Measurements from ENCODE around the gene FUT8.

Gene FUT8

GRCh38 chr14:65412032-65412846 lies at the start of gene FUT8:
Gene FUT8 (plus strand): TSS chr14:65412730. CDS start chr14:65561564, 148,834 bp downstream.
- DNase-seq: peak; percentile 97

DNA sequence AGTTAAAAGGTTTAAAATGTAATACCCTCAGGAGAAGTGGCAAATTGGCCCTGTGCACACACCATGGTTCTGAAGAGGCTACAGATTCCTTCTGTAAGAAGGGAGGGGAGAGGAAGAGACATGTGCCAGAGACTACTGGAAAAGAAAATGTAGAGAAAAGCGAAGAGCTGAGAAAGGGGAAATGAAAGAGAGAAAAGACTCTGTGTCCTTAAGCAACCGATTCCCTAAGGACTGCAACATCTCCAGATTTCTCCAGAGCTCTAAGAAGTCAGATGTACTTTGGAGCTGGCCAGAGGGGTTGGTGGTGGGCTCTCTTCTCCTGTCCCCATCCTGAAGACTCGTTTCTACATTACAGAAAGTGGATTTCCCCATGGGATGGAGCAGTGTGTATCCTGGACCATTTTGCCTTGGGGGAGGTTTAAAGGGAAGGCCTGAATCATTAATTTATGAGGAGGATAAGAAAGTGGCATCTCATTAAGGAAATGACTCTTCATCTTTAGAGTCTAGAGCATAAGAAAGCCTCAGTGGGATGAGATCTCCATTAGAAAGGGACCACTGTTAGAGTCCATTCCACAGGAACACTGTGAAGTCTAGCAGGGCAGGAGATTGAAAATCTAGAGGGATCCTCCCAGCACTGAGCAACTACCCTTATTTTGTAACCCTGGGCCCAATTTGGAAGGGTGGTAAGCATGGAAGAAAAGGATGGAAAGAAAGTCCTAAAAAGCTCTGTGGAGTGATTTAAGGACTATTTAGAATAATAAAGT lies 45.5 kb upstream of the FUT8 start:
- no peak for DNase-seq

DNA sequence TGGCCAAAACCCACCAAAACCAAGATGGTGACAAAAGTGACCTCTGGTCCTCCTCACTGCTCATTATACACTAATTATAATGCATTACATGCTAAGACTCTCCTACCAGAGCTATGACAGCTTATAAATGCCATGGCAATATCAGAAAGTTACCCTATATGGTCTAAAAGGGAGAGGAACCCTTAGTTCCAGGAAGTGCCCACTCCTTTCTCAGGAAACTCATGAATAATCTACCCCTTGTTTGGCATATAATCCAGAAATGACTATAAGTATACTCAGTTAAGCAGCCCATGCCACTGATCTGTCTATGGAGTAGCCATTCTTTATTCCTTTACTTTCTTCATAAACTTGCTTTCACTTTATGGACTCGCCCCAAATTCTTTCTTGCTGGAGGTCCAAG lies 43.0 kb upstream of the FUT8 start:
- DNase-seq: no peak

- no peak for DNase-seq
Observed at GRCh38 chr14:65370801-65371248, 41.7 kb upstream of the FUT8 start.

DNA sequence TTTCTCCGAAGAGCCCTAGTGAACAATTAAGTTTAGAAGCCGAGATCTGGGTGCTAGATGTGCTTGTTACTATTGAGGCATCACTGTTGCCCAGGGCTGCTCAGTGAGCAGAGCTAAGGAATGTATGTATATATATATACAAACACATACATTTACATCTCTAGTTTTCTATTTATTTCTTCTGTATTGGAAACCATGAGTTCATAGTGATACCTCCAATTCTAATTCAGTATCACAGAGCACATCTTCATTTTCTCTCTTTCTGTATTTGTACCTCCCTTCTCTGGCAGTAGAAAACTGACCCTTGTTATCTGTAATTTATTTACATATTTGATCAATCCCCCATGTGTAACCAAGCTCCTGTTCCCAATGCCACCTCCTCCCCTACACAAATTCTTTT lies 40.7 kb upstream of the FUT8 start:
- DNase-seq: no peak

DNA sequence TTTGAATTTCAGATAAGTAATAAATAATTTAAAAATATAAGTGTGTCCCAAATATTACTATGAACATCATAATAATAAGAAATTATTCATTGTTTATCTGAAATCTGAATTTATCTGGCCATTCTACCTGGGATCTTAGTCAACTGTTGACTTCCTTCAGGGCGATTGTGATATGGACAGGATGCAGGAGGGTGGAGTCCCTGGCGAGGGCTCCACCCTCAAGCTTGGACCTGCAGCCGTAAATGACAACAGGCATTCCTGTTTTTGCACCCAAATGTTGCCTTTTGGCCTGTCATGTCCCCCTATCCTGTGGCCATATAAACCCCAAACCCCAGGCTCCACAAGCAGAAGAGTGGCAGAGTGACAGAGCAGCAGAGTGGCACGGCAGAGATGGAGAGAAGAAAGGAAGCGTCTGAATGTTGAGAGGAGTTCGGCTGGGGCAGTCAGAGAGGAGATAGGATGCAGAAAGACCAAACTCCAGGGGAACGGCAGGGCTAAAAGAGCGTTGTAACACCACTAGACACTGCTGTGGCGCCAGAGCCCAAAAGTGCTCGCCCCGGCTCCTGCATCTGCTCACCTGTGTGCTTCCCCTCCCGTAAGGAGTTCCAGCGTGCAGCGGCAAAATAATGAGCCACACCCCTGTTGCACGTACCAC lies 39.4 kb upstream of the FUT8 start:
- no peak for DNase-seq

GRCh38 chr14:65373671-65374039 lies 38.9 kb upstream of the FUT8 start:
- DNase-seq: no peak

GRCh38 chr14:65377576-65377975 lies 35.0 kb upstream of the FUT8 start:
- no peak for DNase-seq

DNA sequence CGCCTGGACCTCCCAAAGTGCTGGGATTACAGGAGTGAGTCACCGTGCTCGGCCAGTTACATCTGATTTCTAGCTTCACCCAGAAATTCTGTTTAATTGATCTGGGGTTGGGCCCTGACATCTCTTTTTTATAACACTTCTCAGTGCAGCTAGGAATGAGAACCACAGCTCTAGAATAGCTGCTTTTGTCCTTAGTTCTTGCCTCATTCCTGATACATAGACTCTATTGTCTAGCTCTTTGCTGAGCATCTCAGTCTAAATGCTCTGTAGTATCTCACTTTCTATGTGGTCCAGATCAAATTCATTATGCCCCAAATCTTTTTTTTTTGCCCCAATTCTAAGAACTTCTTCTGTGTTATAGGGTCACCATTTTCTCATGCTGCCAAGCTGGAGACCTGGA lies 29.9 kb upstream of the FUT8 start:
- DNase-seq: no peak

GRCh38 chr14:65387171-65387570 lies 25.4 kb upstream of the FUT8 start:
- DNase-seq: no peak

DNA sequence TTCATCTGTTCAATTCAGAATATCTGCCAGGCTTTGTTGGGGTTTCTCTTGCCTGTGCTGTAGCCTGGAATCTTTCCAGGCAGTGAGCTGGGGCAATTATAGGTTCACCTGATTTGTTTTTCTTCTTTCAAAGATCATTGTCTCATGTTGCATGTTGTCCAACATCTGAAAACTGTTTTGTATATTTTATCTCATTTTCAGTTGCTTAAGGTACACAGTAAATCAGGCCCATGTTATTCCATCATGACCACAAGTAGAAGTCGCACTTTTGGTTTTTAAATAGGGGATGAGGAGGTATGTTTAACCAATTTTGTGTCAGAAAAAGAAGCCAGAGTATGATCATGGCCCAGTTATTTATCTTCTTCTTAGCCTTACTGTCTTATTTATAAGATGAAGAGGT lies 24.9 kb upstream of the FUT8 start:
- DNase-seq: no peak

GRCh38 chr14:65392296-65392695 lies 20.2 kb upstream of the FUT8 start:
- no peak for DNase-seq

DNA sequence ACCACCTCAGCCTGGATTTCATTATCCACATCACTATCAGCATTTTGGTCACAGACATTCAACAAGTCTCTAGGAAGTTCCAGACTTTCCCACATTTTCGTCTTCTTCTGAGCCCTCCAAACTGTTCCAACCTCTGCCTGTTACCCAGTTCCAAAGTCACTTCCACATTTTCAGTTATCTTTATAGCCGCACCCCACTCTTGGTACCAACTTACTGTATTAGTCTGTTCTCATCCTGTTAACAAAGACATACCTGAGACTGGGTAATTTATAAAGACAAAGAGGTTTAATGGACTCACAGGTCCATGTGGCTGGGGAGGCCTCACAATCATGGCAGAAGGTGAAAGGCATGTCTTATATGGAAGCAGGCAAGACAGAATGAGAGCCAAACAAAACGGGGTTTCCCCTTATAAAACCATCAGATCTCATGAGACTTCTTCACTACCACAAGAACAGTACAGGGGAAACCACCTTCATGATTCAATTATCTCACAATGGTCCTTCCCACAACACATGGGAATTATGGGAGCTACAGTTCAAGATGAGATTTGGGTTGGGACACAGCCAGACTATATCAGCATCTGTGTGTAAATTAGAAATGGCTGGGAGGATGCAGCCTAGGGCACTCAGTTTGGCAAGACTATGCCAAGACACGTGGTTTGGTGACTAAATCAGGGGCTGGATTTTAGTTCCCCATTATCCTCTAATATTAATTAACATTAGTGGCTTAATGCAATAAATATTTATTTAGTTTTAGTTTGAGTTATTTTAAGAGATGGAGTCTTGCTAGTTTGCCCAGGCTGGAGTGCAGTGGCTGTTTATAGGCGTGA lies 16.2 kb upstream of the FUT8 start:
- DNase-seq: no peak

DNA sequence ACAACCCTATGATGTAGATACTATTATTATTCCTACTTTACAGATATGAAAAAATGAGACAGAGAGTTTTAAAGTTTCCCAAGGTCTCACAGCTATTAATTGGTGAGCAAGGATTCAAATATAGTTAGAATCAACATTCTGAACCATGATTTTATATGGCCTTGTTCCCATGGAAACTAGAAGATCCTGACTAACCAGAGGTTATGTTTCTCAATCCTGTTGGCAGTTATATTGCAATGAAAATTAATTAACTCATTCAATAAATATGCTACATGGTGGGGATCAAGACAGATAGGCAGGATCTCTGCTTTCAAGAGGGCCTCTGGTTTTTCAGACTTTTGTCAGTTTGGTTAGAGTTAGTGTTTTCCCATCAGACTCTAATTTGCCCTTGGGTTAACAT lies 9.3 kb upstream of the FUT8 start:
- DNase-seq: no peak

DNA sequence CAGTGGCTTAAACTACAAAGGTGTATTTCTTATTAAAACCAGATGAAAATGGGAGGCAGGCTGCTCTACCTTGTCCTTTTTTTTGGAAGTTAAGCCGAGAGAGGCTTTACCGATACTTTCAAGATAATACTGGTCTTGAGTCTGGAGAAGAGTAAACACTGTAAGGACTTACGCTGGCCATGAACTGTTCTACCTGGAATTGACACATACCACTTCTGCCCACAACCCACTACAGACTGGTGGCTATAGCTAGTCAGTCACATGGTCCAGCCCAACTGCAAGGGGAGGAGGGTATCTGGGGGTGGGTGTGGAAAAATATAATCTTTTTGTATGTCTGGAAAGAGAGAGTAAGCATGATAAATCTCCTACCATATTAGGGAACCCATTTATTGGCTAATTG lies 4.4 kb upstream of the FUT8 start:
- no peak for DNase-seq

- no peak for DNase-seq
Observed at GRCh38 chr14:65410640-65411039, 1.9 kb upstream of the FUT8 start.

DNA sequence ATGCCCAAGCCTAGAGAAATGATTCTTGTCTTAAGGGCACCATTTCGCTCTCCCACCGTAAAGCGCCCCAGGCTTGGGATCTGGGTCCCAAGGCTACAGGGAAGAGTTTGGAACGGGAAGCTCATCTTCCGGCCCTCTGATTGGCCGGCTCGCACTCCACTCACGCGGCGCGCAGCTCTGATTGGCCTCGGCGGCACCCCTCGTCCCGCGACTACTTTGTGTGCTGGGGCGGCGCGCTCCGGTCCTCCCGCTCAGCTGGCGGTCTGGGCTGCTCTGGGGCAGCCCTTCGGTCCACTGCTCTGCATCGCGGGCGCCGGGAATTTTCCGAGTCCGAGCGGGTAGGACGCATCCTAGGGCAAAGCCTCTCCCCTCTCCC lies 886 bp upstream of the FUT8 start:
- DNase-seq: peak; percentile 93

GRCh38 chr14:65412856-65413738 lies 567 bp downstream of the FUT8 start:
- DNase-seq: peak; percentile 59

DNA sequence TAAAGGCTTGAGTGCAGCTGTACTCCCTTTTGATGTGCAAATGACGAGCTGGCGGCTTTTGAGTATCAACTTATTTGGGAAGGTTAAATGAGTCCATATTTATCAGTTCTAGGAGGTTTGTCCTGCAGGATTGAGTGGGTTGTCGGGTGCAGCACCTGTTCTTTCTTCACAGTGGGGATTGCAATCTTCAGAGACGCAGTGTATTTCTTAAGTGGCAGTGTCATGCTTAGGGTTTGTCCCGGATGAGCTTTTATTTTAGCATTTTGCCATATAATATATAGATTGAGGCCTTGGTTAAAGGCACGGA lies 1.2 kb downstream of the FUT8 start:
- DNase-seq: no peak

GRCh38 chr14:65414961-65415589 lies 2.5 kb downstream of the FUT8 start:
- DNase-seq: no peak

- DNase-seq: no peak
Observed at GRCh38 chr14:65415613-65416012, 3.1 kb downstream of the FUT8 start.
